ENCODE measurements around the gene TNRC18.
"Not testable (repeated sequence)": the region's sequence is repeated elsewhere in the genome, so short reads cannot be mapped to it uniquely, and the experiment has no call there.

TNRC18 gene

DNA sequence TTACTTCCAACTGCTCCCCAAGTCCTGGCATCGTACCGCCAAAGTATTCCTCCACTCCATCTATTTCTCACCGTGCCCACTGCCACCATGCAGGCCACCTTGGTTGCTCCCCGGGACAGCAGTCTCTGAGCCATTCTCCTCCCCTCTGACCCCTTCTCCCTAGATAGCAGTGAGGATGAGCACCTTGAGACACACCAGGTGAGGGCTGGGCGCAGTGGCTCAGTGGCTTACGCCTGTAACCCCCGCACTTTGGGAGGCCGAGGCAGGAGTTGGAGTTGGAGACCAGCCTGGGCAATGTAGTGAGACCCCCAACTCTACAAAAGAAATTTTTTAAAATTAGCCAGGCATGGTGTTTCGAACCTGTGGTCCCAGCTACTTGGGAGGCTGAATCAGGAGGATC lies 136.7 kb downstream of the TNRC18 start:
- DNase-seq, result no peak

DNA sequence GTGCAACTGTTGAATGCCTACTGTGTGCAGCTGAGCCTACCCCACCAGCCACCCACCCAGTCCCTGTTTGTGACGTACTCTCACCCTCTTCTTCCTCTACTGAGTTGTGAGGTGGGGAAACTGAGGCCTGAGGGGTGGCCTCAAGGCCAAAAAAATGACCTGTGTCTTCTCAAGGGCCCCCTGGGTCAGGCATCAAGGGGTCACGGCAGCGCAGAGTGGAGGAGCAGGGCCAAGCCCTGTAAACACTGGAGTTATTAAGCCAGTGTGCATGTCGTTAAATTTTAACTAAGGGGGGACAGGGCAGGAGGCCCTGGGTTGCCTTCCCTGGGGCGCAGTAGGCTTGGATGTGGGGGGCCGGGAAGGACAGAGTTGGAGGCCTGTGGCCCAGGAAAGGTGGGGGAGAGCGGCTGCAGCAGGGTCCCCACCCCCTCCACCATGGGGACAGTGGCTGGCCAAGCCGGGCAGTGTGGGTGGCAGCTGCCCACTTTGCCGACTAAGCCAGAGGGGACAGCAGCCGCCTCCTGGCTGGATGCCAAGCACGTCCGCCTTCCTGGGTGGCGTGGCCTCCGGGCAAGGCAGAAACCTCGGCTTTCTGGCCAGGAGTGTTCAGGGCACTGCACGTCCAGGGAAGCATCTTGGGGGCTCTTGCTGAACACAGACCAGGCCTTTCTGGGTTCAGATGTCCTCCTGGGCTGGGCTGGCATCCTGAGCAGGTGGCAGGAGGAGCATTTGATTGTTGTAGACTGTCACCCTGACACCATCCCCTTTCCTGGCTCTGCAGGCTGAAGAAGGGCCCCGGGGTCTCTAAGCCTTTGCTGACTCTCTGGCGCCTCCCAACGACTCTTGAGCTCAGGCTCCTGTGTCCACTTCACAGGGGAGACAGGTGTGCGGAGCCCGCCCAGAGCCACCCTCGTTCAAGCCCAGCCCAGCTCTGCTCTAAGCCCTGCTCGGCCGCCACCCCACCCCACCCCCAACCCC lies 139.0 kb downstream of the TNRC18 start:
- DNase-seq, result no peak

DNA sequence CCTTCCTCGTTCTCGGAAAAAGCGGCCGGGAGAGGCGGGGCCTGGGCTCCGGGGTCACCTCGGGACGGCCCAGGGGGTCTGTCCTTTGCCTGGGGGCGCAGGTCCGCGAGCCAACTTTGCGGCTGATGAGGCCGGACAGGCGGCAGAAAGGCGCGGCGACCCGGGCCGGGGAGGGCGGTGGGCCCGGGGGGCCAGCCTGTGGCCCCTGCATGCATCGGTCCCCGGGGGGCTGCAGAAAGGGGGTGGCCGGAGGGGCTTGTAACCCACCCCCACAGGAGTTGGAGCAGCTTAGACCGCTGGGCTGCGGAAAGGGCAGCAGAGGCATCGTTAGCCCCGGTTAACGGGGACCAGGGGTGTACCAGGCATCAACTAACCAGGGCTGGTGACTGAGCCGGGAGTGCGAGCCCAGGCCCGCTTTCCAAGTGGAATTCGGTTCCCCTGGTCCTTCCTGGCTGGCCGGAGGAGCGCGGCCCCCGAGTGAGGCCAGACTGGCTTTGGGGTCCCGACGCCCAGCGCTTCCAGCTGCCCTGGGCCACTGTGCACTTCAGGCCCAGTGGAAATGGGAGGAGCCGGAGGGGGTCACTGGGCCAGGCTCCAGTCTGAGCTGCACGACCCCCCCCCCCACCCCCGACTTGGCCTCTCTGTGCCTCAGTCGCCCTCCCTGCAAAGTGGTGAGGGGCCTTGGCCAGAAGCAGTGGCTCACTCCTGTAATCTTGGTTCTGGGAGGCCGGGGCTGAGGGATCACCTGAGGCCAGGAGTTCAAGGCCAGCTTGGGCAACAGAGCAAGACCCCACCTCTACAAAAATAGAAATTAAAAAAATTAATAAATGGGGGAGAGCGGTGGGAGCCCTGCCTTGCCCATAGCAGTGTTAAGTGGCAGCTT lies 140.0 kb downstream of the TNRC18 start:
- DNase-seq, result no peak

DNA sequence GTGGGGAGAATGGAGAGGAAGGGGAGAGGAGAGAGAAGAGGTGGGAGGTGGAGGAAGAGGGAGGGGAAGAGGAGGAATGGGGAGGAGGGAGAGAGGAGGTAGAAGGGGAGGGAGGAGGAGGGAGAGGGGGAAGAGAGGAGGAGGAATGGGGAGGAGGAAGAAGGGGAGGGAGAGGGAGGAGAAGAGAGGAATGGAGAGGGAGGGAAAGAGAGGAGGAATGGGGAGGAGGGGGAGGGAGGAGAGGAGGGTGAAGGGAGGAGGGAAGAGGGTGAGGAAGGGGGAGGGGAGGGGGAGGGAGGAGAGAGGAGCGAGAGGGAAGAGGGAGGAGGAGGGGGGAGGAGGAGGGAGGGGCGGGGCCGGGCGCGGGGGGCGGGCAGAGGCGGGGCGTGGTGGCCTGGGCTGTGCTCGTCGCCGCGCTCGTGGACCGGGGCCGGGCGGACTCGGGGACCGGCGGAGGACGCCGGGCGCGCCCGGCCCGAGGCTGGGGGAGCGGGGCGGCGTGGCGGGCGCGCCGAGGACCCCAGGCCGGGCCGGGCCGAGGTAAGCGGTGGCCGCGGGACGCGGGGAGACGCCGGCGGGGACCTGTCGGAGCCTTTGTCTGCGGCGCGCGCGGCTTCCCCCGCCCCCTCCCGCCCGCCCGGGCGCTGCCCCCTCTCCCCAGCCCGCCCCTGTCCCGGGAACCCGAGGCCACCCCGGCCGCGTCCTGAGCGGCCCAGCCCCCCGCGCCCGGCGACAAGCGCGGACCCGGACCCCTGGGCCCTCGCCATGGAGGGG lies 140.9 kb downstream of the TNRC18 start, which contains the start of gene SLC29A4:
Gene SLC29A4 (plus strand): TSS at position 401 of the 774 bp plus-strand sequence. CDS start 4,874 bp downstream, outside the sequence.
- no peak for DNase-seq

DNA sequence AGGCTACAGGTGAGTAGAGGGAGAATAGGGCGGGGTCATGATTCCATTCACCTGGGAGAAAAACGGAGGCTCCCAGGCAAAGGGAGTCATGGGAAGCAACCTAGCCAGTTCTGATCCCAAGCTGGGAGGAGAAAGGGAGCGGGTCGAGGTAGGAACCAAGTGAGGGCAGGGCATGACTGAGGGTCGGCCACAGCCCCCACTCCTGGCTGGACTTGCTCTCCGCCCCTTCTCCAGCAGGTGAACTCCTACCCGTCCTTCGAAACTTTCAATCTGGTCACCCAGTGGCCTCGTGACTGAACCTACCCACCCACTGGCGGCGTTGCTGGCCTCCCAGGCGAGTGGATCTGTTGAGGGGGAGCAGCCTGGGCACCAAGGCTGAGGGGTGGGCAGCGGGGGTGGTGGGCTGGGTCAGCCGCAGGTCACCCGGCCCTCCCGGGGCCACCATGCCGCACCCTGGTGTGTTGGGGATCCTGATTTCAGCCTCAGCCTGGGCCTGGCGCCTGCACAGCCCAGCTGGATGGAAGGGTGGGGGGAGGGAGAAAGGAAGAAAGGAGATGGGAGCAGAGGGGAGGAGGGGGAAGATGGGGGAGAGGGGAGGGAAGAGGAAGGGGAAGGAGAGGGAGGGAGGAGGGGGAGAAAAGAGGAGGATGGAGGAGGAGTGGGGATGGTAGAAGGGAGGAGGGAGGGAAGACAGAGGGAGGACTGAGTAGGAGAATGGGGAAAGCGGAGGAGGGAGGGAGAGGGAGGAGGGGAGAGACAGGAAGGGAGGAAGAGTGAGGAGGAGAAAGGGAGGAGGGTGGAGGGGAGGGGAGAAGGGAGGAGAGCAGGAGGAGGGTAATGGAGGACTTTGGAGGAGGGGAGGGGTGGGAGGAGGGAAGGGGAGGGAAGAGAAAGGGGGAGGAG lies 141.8 kb downstream of the TNRC18 start:
- DNase-seq, result not testable (repeated sequence)

DNA sequence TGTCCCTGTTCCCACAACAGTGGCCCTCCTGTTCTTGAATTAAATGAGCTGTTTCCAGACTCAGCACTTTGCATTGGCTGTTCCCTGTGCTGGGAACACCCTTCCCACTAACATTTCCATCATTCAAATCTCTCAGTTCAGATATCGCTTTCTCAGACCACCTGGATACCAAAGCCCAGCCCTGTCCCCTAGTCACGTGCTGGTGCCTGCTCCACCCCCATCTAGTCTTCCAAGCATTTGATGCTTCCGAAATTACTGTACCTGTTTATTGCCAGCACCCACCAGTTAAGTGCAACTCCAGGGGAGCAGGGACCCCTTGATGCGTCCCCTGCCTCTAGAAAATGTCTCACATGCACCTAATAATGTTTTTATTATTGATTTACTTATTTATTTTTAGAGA lies 143.9 kb downstream of the TNRC18 start:
- DNase-seq, result no peak

DNA sequence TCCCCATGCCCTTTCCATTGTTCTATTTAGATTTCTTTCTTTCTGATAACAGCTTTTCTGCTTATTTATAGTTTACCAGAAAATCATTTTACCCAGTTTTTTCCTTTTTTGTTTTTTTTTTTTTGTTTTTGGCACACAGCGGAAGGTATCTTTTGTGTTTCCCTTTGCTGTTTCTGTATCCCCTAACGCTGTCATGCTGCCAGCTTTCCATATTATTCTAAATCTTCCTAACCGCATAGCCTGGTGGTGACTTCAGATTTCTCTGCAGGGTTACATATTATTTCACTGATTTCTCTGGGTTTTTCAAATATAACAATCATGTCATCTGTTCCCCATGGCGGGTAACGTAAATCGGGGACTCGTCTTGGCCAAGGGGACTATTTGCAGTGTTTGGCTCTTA lies 144.9 kb downstream of the TNRC18 start:
- no peak for DNase-seq

DNA sequence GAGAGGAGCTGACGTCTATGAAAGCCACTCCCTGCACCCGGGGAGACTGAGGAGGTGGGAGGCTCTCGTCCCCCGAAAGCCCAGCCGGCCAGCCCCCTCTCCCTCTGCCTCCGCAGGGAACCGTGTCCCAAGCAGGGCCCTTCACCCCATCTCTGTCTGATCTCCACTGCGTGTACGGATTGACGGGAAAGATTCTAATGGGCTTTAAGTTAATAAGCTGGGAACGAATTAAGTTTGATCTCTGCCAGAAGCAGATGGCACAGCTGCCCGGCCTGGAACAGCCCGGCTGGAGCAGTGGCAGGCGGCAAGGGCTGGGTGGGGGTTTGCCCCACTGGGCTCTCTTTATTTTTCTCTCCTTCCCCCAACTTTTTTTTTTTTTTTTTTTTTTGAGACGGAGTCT lies 147.0 kb downstream of the TNRC18 start:
- DNase-seq, result no peak

DNA sequence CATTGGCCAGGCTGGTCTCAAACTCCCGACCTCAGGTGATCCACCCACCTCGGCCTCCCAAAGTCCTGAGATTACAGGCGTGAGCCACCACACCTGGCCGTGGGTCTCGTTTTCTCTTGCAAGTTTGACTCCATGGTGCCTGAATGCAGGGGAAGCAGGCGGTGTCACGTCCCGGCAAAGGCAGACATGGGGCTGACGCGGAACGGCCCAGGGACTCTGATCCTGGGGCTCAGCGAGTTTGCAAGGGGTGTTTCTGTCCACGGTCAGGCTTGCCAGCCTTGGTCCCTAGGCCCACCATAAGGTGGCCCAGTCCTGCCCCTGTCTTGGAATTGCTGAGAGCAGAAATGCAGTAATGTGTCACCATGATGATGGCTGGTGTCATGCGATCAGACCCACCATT lies 147.5 kb downstream of the TNRC18 start:
- not testable (repeated sequence) for DNase-seq

DNA sequence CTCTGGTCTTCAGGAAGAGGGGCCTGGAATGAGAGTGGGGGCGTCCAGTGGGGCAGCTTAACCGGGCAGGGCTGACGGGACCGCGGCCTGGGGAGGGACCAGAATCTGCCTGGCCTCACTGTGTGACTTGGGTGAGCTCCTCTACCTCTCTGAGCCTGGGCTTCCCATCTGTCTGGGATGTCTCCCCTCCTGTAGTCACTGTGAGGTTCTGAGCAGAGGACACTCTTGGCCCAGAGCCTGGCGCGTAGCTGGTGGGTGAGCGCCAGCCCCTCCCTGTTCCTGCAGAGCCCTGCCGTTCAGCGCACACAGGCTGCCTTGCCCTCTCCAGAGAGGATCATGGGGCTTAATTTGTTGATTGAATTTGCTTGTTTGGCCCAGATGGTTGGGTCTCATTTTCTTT lies 148.1 kb downstream of the TNRC18 start:
- DNase-seq, result not testable (repeated sequence)

DNA sequence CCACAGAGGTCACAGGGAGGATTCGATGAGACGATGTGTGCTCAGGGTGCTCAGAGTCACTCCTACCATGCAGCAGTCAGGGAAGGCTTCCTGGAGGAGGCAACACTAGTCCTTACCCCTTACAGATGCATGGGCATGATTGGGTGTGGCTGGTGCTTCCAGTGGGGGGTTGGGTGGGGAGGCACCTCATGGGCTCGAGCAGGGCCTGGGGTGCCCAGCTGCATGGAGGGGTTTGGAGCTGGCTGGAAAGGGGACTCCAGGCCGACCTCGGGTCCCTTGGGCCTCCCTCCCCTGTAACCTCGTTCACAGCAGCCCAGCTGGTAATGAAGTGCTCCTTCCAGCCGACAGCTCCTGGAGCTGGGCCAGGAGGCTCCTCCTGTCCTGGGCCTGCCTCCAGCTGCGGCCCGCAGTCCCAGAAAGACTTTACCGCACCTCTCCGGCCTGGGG lies 148.6 kb downstream of the TNRC18 start:
- not testable (repeated sequence) for DNase-seq

DNA sequence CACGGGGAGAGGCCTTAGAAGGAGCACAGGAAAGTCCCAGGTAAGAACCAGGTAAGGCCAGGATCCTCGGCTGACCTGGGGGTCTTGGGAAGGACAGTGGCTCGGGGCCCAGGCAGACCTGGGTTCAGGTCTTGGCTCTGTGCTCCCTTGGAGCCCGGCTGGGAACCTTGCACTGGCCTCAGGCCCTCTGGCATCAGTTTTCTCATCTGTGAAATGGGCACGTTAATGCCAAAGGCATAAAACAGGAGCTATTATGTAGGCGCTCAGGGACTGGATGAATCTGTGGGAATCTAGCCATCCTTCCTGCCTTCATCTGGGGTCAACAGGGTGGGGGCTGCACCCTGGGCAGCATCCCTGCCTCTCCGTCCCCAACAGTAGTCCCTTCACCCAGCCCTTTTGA lies 149.2 kb downstream of the TNRC18 start:
- DNase-seq, result no peak

DNA sequence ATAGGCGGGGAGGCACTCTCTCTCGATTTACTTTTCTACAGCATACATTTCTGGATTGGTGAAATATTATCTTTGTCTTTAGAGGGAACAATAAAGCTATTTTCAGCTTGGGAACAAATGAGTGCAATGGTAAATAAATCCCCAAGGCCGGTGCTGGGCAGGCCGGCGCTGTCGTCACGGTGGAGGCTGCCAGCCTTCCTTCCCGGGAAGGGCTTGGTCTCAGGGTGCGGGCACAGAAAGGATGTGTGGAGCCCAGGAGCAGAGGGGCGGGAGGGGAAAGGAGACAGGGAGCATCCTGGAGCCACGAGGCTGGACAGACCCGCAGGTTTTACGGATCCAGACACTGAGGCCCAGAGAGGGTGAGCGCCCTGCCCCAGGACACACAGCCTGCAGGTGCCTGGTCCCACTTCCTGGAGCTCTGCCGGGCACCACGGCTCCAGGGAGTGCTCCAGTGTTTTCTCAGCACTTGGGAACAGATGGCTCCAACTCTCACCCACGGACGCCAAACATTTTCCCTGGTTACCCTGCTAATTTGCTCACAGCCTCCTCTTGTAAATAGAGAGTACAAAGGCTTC lies 149.7 kb downstream of the TNRC18 start:
- DNase-seq, result not testable (repeated sequence)

DNA sequence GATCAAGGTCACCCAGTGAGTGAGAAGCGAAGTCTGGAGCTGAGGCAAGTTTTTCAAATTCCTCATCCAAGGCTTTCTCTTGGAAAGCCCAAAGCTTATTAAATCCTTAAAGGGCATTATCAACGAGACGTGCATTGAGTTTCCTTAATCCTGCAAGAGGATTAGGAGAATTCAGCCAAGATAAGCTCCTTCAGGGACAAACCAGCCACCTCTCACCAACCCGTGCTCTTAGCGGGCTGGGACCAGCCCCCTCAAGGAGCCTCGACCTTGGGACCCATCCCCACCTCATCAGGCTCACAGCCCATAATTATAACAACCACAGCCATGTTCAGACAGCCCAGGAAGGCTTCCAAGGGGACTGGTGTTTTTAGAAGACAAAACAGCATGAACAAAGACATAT lies 152.8 kb downstream of the TNRC18 start:
- no peak for DNase-seq

DNA sequence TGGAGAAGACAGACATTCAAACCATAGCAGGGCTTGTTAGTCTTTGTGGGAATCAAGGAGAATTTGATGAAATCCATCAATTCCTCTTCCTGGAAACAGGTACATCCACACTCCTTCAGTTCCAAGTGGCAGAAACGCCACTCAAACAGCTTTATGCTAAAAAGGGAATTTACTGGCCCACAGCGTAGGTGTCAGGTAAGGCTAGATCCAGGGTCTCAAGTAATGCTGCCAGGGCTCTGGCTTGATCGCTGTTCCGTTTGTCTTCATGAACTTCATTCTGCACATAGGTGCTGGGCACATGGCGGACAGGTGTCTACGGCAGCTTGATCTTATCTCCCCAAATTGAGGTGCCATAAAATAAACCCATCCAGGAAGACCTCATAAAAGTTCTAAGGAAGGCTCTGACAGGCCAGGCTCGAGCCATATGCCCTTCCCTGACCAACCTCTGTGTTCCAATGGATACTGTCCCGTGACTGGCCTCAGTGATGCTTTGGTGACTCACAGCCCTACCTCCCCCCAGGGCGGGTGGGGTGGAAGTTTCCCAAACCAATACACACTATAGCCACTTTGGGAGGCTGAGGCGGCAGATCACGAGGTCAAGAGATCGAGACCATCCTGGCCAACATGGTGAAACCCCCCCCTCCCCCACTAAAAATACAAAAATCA lies 153.5 kb downstream of the TNRC18 start:
- not testable (repeated sequence) for DNase-seq

DNA sequence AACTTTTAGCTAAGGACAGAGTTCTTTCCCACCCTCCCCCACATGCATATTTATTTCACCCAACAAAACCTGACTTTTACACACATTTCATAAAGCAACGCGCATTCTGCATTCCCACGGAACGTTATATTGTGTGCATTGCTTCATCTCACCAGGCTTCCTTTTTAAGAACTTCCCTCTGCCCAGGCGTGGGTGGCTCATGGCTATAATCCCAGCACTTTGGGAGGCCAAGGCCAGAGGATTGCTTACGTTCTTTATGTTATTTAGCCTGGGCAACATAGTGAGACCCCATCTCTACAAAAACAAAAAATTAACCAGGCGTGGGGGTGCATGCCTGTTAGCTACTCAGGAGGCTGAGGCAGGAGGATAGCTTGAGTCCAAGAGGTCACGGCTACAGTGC lies 155.8 kb downstream of the TNRC18 start:
- not testable (repeated sequence) for DNase-seq

DNA sequence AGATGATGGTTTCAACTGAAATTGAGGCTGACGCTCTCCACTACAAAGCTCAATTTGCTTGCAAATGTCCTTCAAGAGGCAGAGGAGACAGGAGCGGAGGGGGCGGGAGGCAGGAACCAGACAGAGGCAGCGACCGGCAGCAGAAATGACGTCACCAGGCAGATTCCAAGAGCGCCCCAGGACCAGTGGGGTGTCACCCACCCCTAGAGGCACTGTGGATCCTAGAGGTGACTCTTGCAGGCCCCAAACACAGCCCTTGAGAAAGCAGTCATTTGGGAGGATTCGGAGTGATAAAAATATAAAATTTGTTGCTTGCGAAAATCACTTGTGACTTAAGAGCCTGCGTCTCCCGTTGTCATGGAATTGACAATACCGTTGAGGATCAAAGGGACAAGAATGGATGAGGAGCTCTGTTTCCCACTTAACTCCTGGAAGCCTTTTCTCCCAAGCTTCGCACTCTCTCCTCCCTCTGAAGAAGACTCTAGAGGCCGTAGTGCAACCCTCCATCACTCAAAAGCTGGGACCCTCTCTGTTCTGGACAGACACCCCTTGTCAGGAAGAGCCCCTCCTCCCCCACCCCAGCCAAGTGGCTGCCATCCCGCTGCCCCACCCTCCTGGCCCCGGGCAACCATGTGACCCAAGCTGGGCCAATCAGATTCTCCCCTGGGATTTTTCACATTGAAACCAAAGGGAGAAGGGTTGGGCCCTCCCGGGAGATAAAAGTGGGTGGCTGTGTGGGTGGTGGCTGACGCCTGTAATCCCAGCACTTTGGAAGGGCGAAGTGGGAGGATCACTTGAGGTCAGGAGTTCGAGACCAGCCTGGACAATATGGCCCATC lies 157.2 kb downstream of the TNRC18 start:
- DNase-seq, result no peak

DNA sequence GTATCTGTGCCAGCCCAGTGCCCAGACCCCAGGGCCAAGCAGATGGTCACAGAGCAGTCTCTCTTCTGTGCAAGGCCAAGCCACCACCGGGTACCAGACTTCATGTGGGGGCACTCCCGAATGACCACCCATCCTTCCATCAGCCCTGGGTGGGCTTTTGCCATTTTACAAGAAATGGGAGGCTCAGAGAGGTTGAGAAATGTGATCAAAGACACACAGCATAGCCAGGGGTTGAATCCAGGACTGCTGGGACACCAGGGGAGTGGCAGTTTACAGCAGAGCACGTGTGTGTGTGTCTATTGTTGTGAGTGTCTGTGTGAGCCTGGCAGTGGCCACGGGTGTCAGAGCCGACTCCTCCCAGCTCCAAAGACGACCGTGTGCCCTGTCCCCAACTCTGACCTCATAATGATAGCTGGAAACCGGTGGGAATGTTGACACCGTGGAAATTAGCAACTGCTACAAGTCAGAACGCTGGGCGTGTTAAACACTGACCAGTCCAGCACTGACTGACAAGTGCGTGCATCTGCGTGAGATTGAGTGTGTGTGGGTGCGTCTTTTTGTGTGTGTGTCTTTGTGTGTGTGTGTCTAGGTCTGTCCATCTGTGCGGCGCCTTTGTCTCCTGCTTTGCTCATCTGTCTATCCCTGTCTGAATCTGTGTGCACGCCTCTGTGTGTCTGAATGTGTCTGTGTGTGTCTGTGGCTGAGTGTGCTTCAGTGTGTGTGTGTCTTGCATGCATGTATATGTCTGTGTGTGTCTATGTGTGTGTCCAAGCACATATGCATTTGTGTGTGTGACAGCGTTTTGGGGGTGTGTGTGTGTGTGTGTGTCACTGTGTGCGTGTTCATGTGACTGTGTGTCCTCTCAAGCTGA lies 158.1 kb downstream of the TNRC18 start:
- no peak for DNase-seq

DNA sequence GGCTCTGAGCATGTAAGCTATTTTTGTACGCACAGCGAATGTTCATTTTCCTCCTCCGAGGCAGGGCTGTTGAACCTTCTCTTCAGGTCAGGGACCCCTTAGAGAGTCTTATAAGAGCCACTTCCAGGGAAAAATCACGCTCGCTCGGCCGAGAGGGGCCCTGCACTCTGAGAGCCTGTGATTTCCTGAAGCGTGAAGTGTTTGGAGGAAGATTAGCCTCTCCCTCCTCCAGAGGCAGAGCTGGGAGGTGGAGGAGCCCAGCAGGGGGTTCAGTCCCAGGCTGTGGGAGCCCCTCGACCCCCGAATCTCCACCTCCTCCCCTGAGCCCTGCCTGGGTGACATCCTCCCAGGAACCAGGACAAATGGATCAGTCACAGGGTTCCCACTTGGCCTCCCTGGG lies 160.6 kb downstream of the TNRC18 start:
- not testable (repeated sequence) for DNase-seq
